Fibroblast of the conjunctiva (primary cell): ENCODE data around the gene AGAP1.

Experiments
- DNase-seq: peaks from one replicate; pipeline ENCODE4 v3.0.0-alpha.2; 2010; ENCODE audit warnings: low read depth

Gene AGAP1

GRCh38 chr2:236106761-236107160, 612.9 kb downstream of the AGAP1 start:
- no peak for DNase-seq

GRCh38 chr2:236107536-236107935, 613.7 kb downstream of the AGAP1 start:
- no peak for DNase-seq

GRCh38 chr2:236107942-236108625, 614.2 kb downstream of the AGAP1 start:
- no peak for DNase-seq

- DNase-seq: no peak
These were observed 615.2 kb downstream of the AGAP1 start for GRCh38 chr2:236109061-236109460.

GRCh38 chr2:236109473-236109872, 615.6 kb downstream of the AGAP1 start:
- no peak for DNase-seq

- DNase-seq: no peak
These were observed 618.6 kb downstream of the AGAP1 start for GRCh38 chr2:236112466-236112865.

- DNase-seq: no peak
These were observed 619.6 kb downstream of the AGAP1 start for GRCh38 chr2:236113425-236113824.

GRCh38 chr2:236113948-236114347, 620.1 kb downstream of the AGAP1 start:
- DNase-seq: no peak

GRCh38 chr2:236114959-236115358, 621.1 kb downstream of the AGAP1 start:
- DNase-seq: no peak

- DNase-seq: no peak
These were observed 623.6 kb downstream of the AGAP1 start for GRCh38 chr2:236117401-236117800.

- DNase-seq: no peak
These were observed 624.0 kb downstream of the AGAP1 start for GRCh38 chr2:236117861-236118269.

- DNase-seq: no peak
These were observed 625.2 kb downstream of the AGAP1 start for GRCh38 chr2:236119003-236119402.

GRCh38 chr2:236119476-236119875, 625.6 kb downstream of the AGAP1 start:
- DNase-seq: no peak

- no peak for DNase-seq
These were observed 626.3 kb downstream of the AGAP1 start for GRCh38 chr2:236120141-236120601.

GRCh38 chr2:236120829-236121228, 627.0 kb downstream of the AGAP1 start:
- no peak for DNase-seq

GRCh38 chr2:236121546-236121945, 627.7 kb downstream of the AGAP1 start:
- DNase-seq: no peak

GRCh38 chr2:236122236-236122635, 628.4 kb downstream of the AGAP1 start:
- no peak for DNase-seq

GRCh38 chr2:236123716-236124115, 629.9 kb downstream of the AGAP1 start:
- DNase-seq: no peak

- DNase-seq: no peak
These were observed 630.5 kb downstream of the AGAP1 start for GRCh38 chr2:236124182-236124893.

- DNase-seq: no peak
These were observed 631.7 kb downstream of the AGAP1 start for GRCh38 chr2:236125541-236125940.

- no peak for DNase-seq
These were observed 633.2 kb downstream of the AGAP1 start for GRCh38 chr2:236127010-236127409.

GRCh38 chr2:236128321-236128720, 634.5 kb downstream of the AGAP1 start:
- no peak for DNase-seq

GRCh38 chr2:236129935-236130334, 636.1 kb downstream of the AGAP1 start:
- DNase-seq: no peak
